Medulla oblongata (tissue), 1 donor: ENCODE results near the gene GRAP.
"Not testable (repeated sequence)": the region's sequence is repeated elsewhere in the genome, so short reads cannot be mapped to it uniquely, and the experiment has no call there.

Experiments
- DNase-seq: peaks from one replicate; pipeline ENCODE4 v3.0.0-alpha.2; 2015; ENCODE audit errors: extremely low spot score

Gene GRAP

DNA sequence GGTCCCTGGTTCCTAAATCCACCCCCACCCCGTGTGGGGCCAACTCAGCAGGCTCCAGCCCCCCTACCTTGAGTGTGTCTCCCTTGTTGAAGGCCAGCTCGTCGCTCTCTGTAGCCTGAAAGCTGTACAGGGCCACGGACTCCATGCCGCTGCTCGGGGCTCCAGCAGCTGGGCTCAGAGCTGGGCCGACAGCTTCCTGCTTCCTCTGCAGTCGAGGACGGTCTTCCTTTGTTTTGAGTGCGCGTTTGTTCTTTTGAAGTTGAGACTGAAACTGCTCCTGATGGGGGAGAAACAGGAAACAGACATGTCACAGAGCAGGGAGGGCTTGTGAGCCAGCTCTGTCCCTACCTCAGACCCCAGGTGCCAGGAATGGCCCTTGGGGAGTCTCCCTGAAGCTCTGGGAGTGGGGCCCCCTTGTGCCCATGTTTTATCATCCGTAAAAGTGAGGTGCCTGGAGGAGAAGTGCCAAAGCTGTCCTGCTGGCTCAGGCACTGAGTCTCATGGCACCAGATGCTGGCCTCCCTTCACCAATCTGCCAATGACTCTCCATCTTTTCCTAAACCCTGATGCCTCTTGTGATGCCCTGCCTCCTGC, at the start of gene GRAP:
Gene GRAP (minus strand): TSS at position 176 of the 594 bp plus-strand sequence. CDS start 31 bp downstream, at position 145.
- not testable (repeated sequence) for DNase-seq

DNA sequence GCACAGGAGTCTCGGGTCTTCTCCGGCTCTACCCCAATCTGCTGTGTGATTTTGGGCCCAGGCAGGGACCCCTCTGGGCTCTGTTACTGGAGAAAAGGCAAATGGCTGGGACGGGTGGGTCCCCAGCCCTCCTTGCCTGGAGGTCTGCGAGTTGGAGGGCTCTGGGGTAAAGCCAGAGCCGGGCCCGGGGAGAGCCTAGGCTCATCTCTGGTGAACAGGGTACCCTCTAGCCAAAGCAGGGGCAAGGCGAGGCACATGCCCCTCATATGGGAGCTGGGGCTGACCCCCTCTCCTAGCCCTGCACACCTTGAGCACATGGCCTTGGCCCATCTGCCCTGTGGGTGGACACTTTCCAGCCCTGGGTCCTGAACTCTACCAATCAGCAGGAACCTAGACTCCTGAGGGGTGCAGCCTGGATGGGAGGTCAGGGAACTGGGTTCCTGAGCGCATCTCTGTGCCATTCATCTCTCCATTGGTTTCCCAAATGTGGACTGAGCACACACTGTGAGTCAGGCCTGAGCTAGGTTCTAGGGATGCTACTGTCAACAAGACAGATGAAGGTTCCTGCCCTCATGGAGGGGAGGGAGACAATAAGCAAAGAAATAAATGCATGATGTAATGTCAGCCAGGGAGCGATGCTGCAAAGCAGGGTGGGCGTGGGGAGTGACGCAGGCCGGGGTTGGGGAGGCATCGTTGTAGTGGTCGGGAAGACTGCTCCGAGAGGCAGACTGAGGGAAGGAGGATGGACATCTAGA, 47.1 kb upstream of the GRAP start:
- not testable (repeated sequence) for DNase-seq

DNA sequence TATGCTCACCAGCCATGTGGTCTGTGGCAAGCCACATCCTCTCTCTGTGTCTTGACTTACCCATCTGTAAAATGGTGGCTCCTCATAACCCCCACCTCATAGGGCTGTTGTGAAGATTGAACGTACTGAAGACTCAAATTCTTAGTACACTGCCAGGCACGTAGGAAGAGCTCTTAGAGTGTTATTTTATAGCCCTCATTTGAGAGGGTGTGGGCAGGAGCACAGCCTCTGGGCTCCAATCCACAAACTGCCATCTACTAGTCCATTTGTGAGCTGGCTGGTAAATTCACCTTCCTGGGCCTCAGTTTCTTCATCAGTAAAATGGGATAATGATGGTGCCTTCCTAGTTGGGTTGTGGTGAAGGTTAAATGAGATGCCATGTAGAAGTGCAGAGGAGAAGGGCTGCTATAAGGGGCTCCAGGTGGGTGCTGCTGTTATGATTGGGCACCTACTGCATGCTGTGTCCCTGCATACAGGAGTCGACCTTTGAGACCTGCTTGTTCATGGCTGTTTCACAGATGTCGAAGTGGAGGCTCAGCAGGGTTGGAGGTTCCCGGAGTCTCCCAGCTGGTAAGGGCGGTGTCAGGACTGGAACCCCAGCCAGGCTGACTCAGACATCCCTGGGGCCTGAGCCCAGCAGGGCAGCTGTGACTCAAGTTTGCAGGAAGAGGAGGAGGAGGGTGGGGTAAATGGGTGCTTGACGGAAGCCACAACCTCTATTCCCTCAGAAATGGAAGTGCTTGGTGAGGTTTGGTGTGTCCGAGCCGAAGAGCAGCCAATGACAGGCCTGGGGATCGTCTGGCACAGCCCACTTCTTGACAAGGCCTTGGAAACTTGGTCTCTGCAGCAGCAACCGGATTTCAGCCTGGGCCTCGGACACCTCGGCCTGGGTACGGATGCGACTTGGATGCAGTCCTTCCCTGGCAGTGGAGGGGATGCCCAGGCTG, 46.3 kb upstream of the GRAP start:
- not testable (repeated sequence) for DNase-seq

DNA sequence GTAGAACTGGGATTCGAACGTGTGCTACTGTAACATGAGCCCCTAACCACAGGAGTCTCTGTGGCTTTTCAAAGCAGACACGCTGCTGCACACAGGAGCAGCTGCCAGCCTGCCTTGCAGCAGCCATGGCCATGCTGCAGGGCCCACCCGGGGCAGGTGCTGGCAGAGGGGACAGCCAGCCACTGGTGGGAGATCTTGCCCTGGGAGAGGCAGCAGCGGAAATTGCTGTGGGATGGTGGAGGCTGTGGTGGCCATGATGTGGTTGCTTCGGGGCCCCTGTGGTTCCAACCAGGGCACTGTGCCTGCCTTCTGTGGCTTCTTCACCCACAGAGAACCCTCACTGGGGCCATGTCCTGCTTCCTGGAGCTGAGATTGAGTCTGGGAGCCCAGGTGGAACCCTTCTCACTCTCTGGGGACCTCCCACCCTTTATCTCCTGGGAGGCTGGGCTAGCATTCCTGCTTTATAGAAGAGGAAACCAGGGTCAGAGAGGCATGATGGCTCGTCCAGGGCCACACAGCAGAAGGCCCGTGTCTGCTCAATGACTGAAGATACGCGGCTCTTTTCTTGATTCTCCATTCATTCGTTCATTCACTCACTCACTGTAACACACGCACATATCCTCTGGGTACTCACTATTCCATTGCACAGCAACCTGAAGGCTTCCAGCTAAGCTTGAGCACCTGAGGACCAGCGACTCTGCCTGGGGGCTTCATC, 43.5 kb upstream of the GRAP start:
- not testable (repeated sequence) for DNase-seq

DNA sequence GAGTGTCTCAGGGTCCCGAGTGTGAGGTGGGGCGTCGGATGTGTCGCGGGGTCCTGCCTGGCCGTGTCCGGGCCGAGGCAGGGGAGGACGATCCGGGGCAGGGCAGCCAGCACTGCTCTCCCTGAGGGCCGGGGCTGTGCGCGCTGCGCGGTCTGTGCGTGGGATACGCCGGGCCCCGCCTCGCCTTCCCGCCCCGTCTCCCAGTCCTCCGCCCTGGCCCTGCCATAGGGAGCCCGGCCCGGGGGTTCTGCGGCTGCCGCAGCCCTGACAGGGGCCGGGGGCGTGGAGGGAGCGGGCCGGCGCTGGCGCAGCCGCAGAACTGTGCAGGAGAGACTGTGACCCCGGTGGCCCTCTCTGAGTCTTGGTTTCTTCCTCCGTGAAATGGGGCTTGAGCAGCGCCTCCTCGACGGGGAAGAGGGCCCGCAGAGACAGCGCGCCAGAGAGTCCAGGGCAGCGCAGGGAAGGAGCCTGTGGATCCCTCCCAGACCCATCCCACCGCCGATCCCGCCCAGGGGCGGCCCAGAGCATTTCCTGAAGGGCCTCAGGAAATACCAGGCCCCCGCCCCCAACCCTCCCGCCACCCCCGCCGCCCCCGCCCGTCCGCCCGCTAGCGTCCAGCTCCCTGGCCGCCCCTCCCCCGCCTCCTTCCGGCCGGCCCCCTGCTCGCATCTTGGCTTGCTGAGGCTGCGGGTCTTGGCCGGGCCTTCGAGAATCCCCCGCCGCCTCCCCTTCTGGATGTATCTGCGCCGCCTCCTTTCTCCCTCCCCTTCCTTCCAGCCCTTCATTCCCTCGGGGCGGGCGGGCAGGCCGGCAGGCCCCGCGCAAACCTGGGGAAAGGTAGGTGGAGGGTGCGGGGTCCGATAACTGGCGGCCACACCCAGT, 42.3 kb upstream of the GRAP start:
- not testable (repeated sequence) for DNase-seq

DNA sequence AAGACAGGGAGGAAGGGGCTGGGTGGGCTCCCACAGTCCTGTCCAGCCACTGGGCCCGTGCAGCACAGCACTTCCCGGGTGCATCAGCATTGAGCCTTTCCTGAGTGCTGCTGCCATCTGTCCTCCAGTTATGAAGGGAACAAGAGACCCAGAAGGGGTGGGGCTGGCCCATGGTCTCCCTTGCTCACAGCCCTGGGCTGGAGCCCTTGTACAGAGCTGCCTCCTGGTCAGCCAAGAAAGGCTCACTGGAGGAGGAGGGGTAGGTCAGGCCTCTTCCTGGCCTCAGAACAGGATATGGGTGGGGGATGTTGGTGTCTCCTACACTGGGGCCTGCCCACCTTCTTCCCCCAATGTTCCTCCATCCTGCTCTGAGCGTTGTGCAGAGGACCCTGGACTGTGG, 30.6 kb upstream of the GRAP start:
- DNase-seq, result not testable (repeated sequence)

DNA sequence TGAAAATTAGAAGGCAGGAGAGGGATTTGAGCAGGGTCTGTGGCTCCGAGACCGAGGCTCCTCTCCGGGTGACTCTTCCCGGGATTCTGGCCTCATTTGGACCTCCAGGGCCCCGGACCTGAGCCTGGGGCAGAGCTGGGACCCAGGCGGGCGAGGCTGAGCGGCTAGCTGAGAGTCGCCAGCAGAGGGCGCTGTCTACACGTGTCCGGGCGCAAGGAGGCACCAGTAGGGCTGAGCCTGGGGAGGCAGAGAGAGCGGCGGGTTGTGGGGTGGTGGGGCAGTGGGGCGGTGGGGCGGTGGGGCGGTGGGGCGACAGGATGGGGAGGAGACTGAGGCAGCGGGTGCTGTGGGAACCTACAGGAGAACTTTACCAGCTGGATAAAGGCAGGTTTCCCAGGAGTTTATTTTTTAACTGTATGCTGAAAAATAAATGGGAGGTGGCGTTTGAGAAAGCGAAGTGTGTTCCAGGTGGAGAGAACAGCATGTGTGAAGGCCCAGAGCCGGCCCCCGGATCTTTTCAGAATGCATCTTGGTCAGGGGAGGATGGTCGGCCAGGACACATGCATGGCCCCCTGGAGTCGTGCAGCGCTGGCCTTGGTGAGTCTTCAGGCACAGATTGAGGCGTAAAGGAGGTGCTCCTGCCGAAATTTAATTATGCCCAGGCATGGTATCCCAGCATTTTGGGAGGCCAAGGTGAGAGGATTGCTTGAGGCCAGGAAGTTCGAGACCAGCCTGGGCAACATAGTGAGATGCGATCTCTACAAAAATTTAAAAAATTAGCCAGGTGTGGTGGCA, 29.8 kb upstream of the GRAP start:
- not testable (repeated sequence) for DNase-seq

DNA sequence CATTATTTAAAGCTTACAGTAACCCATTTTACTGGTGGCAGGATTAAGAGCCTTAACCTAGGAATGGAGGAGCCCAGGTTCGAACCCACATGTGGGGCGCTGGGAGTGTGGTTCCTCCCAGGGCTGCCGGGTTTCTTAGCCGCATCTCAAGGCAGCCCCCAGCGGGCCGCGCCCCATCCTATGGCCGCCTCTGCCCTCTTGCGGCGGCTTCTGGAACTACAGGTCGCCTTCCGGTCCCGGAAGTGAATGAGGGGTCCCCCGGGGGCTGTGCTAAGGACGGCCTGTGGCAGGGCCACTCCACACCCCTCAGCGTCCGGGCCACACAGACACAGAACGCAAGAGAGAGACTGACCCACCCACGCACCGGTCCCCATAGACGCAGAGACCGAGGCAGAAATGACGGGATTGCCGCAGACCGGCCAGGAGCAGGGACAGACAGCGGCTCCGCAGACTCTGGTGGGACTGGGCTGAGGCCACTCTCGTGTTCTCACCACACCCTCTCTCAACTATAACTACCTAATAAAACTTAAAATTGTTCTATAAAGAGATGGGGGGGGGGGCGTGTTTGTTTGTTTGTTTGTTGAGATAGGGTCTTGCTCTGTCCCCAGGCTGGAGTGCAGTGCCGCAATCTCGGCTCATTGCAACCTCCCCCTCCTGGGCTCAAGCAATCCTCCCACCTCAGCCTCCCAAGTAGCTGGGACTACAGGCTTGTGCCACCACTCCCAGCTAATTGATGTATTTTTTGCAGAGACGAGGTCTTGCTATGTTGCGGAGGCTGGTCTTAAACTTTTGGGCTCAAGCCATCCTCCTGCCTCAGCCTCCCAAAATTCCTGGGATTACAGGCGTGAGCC, 23.8 kb upstream of the GRAP start:
- DNase-seq, result not testable (repeated sequence)

DNA sequence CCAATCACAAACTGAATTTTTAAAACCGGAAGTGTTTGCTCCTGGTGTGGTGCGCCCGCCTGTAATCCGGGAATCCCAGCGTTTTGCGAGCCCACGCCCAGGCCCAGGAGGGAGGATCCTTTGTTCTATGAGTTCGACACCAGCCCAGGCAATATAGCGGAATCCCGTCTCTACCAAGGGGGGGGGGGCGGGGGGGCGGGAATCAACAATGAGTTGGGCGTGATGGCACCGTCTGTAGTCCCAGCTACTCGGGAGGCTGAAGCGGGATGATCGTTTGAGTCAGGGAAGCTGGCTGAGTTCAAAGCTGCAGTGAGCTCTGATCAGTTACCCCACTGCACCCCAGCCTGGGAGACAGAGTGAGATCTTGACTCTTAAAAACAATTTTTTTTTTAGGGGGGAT, 17.6 kb upstream of the GRAP start:
- DNase-seq, result not testable (repeated sequence)

DNA sequence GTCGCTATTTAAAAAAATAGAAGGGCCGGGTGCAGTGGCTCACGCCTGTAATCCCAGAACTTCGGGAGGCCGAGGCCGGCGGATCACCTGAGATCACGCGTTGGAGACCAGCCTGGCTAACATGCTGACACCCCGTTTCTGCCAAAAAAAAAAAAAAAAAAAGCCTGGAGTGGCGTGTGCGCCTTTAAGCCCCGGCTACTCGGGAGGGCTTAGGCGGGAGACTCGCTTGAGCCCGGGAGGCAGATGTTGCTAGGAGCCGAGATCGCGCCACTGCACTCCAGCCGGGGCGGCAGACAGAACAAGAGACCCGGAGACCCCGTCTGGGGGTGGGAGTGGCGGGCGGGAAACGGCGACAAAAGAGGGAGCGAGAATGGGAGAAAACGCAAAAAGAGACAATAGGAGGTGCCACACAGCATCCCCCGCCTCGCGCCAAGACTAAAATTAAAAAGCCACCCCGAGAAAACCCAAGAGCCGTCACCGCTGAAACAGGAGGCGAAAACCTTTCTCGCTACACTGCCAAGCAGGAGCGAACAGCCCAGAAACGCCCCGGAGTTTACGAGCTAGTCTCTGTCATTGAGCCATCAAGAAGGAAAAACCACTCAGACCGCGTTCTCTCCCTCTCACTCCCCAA, 16.7 kb upstream of the GRAP start:
- DNase-seq, result not testable (repeated sequence)

DNA sequence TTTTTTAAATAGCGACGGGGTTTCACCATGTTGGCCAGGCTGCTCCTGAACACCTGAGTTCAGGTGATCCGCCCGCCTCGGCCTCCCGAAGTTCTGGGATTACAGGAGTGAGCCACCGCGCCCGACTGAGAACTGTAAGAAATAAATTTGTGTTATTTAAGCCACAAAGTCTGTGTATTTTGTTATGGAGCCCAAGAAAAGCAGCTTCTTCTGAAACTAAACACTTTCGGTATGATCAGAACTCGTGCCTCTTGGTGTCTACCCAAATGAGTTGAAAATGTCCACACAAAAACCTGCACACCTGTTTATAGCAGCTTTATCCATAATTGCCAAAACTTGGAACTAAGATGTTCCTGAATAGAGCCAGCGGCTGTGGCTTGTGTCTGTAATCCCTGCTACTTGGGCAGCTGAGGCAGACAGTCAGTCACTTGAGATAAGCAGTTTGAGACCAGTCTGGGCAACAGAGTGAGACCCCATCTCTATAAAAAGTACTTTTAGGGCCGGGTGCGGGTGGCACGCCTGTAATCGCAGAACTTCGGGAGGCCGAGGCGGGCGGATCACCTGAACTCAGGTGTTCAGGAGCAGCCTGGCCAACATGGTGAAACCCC, 16.1 kb upstream of the GRAP start:
- not testable (repeated sequence) for DNase-seq

DNA sequence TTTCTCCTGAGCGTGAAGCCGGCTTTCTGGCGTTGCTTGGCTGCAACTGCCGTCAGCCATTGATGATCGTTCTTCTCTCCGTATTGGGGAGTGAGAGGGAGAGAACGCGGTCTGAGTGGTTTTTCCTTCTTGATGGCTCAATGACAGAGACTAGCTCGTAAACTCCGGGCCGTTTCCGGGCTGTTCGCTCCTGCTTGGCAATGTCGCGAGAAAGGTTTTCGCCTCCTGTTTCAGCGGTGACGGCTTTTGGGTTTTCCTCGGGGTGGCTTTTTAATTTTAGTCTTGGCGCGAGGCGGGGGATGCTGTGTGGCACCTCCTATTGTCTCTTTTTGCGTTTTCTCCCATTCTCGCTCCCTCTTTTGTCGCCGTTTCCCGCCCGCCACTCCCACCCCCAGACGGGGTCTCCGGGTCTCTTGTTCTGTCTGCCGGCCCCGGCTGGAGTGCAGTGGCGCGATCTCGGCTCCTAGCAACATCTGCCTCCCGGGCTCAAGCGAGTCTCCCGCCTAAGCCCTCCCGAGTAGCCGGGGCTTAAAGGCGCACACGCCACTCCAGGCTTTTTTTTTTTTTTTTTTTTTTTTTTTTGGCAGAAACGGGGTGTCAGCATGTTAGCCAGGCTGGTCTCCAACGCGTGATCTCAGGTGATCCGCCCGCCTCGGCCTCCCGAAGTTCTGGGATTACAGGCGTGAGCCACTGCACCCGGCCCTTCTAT, 15.4 kb upstream of the GRAP start:
- not testable (repeated sequence) for DNase-seq

DNA sequence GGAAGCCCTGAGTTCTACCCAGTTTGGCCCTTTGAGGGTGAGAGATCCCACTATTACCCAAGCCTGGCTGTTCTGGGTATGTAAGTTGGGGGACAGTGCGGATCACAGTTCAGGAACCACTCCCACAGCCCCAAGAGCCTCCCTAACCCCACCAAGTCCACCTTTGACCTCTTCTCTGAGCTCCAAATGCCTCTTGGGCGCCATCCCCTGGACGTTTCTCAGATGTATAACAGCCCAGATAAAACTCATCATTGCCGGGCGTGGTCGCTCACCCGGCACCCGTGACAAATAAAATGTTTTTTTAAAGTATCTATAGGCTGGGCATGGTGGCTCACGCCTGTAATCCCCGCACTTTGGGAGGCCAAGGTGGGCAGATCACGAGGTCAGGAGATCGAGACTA, 8.7 kb upstream of the GRAP start:
- DNase-seq, result not testable (repeated sequence)

DNA sequence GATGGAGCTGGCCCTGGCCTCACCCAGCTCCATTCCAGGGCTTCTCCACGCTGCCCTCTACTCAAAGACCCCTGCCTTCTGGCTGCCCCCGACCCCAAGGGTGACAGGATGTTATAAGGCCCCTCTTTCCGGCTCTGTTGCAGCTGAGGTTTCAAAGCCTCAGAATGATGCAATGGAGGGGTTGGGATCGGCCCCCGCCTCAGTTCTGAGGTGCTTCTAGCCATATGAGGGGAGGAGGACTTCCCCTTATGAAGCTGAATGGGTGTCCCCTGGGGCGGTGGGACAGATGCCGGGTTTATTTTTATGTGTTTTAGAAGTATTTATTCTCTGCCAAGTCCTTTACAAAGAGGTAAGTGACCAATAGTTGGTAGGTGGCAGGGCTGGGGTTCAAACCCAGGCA, 2.1 kb upstream of the GRAP start:
- not testable (repeated sequence) for DNase-seq

DNA sequence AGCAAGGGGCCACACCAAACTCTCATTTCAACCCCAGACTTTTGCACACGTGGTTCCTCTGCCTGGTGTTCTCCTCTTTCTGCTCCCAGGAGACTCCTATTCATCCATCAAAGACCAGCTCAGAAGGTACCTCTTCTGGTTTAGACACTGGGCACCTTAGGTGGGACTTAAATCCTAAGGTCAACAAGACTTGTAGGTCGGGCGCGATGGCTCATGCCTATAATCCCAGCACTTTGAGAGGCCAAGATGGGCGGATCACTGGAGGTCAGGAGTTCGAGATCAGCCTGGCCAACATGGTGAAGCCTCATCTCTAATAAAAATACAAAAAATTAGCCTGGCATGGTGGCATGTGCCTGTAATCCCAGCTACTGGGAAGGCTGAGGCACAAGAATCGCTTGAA, 753 bp upstream of the GRAP start:
- DNase-seq, result not testable (repeated sequence)

DNA sequence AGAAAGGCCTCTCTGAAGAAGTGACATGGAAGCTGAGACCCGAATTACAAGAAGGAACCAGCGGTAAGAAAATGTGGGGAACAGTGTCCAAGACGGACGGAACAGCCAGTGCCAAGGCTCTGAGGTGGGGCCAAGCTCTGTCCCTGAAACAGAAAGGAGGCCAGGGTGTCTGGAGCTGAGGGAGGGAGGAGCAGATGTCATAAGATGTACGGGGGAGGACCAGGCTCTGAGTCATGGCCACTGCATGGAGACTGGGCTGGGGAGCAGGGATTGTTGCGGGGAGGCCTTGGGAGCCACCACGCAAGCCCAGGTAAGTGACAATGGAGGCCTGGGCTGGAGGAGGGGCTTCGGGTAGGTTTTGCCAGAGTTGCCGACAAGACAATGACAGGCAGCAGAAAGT, 2.1 kb downstream of the GRAP start:
- not testable (repeated sequence) for DNase-seq

DNA sequence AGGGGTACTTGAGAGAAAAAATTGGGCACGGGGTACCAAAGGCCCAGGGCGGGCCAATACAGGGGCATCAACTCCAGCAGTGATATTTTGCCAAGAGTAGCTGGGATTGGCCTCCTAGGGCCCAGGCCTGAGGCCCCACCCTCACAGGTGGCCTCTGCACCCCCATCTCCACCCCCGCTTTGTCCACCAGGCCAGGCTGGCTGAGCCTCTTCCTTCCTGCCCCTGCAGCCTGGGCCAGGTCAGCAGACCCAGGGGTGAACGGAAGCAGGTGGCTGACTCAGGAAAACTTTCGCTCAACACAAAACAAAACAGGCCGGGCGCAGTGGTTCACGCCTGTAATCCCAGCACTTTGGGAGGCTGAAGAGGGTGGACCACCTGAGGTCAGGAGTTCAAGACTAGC, 3.7 kb downstream of the GRAP start:
- not testable (repeated sequence) for DNase-seq
